ENCODE data around the gene PPIP5K1.
"Not testable (repeated sequence)": the region's sequence is repeated elsewhere in the genome, so short reads cannot be mapped to it uniquely, and the experiment has no call there.

GRCh38 chr15:43600200-43600599, 10.2 kb upstream of the PPIP5K1 start:
- TF ChIP-seq ZNF362, ZNF114 (tag by site-specific recombination; IDR thresholded peaks at IDR 0.05): not testable (repeated sequence)

Measured in HEK293 (cell line).